ENCODE measurements around the gene NEFH.

The NEFH gene

GRCh38 chr22:29493636-29494035 lies 13.6 kb downstream of the NEFH start:
- H3K36me3 Mint-ChIP-seq = peaks cover 12% of the 10 kb centered on the region
- ATAC-seq (ENCODE audit: low read depth) = no peak
- peaks cover 3% of the 10 kb centered on the region for H3K9me3 Mint-ChIP-seq
- no peak for DNase-seq (ENCODE audit: low spot score in 2 of 2)
- peaks cover 16% of the 10 kb centered on the region for H3K4me1 Mint-ChIP-seq
- H3K4me3 Mint-ChIP-seq = no peak overlapping the region
- peaks cover 5% of the 10 kb centered on the region for H3K27me3 Mint-ChIP-seq
- H3K27ac Mint-ChIP-seq = no peak overlapping the region

- Mint-ChIP-seq H3K27me3 (no peaks in the 10 kb centered on the region), H3K27ac (no peak overlapping the region), H3K9me3 (no peaks in the 10 kb centered on the region), H3K4me3 (no peak overlapping the region), H3K36me3 (peaks cover 9% of the 10 kb centered on the region), H3K4me1 (no peaks in the 10 kb centered on the region)
- ATAC-seq (ENCODE audit: low read depth) (no peak), DNase-seq (ENCODE audit: low spot score in 2 of 2) (no peak)
These were observed 19.8 kb downstream of the NEFH start for GRCh38 chr22:29499852-29500251.

GRCh38 chr22:29503811-29504372 lies 23.9 kb downstream of the NEFH start:
- no peak overlapping the region for H3K4me3 Mint-ChIP-seq
- no peak for ATAC-seq (ENCODE audit: low read depth)
- no peaks in the 10 kb centered on the region for H3K27me3 Mint-ChIP-seq
- H3K27ac Mint-ChIP-seq = no peak overlapping the region
- no peaks in the 10 kb centered on the region for H3K9me3 Mint-ChIP-seq
- no peak for DNase-seq (ENCODE audit: low spot score in 2 of 2)
- H3K36me3 Mint-ChIP-seq = peaks cover 16% of the 10 kb centered on the region
- no peaks in the 10 kb centered on the region for H3K4me1 Mint-ChIP-seq

GRCh38 chr22:29509298-29509697 lies 29.3 kb downstream of the NEFH start:
- no peak for ATAC-seq (ENCODE audit: low read depth)
- H3K27ac Mint-ChIP-seq = no peak overlapping the region
- H3K4me1 Mint-ChIP-seq = peaks cover 2% of the 10 kb centered on the region
- no peak for DNase-seq (ENCODE audit: low spot score in 2 of 2)
- no peaks in the 10 kb centered on the region for H3K9me3 Mint-ChIP-seq
- H3K4me3 Mint-ChIP-seq = no peak overlapping the region
- peaks cover 33% of the 10 kb centered on the region for H3K36me3 Mint-ChIP-seq
- H3K27me3 Mint-ChIP-seq = no peaks in the 10 kb centered on the region

GRCh38 chr22:29509815-29510214 lies 29.8 kb downstream of the NEFH start:
- Mint-ChIP-seq H3K36me3 (peaks cover 33% of the 10 kb centered on the region), H3K27ac (no peak overlapping the region), H3K9me3 (no peaks in the 10 kb centered on the region), H3K4me1 (peaks cover 2% of the 10 kb centered on the region), H3K4me3 (no peak overlapping the region), H3K27me3 (no peaks in the 10 kb centered on the region)
- DNase-seq (ENCODE audit: low spot score in 2 of 2) = no peak
- ATAC-seq (ENCODE audit: low read depth) = no peak

- no peak for ATAC-seq (ENCODE audit: low read depth)
- peaks cover 35% of the 10 kb centered on the region for H3K36me3 Mint-ChIP-seq
- no peaks in the 10 kb centered on the region for H3K9me3 Mint-ChIP-seq
- no peak overlapping the region for H3K27ac Mint-ChIP-seq
- H3K4me3 Mint-ChIP-seq = no peak overlapping the region
- DNase-seq (ENCODE audit: low spot score in 2 of 2) = no peak
- peaks cover 2% of the 10 kb centered on the region for H3K4me1 Mint-ChIP-seq
- no peaks in the 10 kb centered on the region for H3K27me3 Mint-ChIP-seq
These were observed 30.5 kb downstream of the NEFH start for GRCh38 chr22:29510542-29510941.

GRCh38 chr22:29511126-29511862 lies 31.3 kb downstream of the NEFH start:
- Mint-ChIP-seq H3K4me3 (no peak overlapping the region), H3K4me1 (peaks cover 2% of the 10 kb centered on the region), H3K27me3 (no peaks in the 10 kb centered on the region), H3K9me3 (no peaks in the 10 kb centered on the region), H3K36me3 (peaks cover 41% of the 10 kb centered on the region), H3K27ac (peak overlapping the region; percentile 45)
- ATAC-seq (ENCODE audit: low read depth) (no peak), DNase-seq (ENCODE audit: low spot score in 2 of 2) (no peak)

- no peak overlapping the region for H3K4me3 Mint-ChIP-seq
- peaks cover 42% of the 10 kb centered on the region for H3K36me3 Mint-ChIP-seq
- DNase-seq (ENCODE audit: low spot score in 2 of 2) (no peak), ATAC-seq (ENCODE audit: low read depth) (no peak)
- H3K4me1 Mint-ChIP-seq = peaks cover 2% of the 10 kb centered on the region
- no peaks in the 10 kb centered on the region for H3K9me3 Mint-ChIP-seq
- no peaks in the 10 kb centered on the region for H3K27me3 Mint-ChIP-seq
- peak overlapping the region; percentile 45 for H3K27ac Mint-ChIP-seq
These were observed 32.0 kb downstream of the NEFH start for GRCh38 chr22:29512031-29512430.

GRCh38 chr22:29517215-29517908 lies 37.3 kb downstream of the NEFH start:
- peak; percentile 19 for ATAC-seq (ENCODE audit: low read depth)

GRCh38 chr22:29518427-29518826 lies 38.4 kb downstream of the NEFH start:
- Mint-ChIP-seq H3K9me3 (no peaks in the 10 kb centered on the region), H3K27ac (no peak overlapping the region), H3K36me3 (peaks cover 31% of the 10 kb centered on the region), H3K4me1 (no peaks in the 10 kb centered on the region), H3K4me3 (no peak overlapping the region), H3K27me3 (no peaks in the 10 kb centered on the region)
- DNase-seq (ENCODE audit: low spot score in 2 of 2) (no peak), ATAC-seq (ENCODE audit: low read depth) (no peak)

More at GRCh38 chr22:29517215-29517908, 37.3 kb downstream of the NEFH start:
- Mint-ChIP-seq H3K27ac (no peak overlapping the region), H3K4me3 (no peak overlapping the region), H3K36me3 (peaks cover 31% of the 10 kb centered on the region), H3K4me1 (no peaks in the 10 kb centered on the region), H3K27me3 (no peaks in the 10 kb centered on the region), H3K9me3 (no peaks in the 10 kb centered on the region)
- DNase-seq (ENCODE audit: low spot score in 2 of 2) = no peak

GRCh38 chr22:29519996-29520395 lies 40.0 kb downstream of the NEFH start:
- ATAC-seq (ENCODE audit: low read depth) (no peak), DNase-seq (ENCODE audit: low spot score in 2 of 2) (no peak)
- H3K27me3 Mint-ChIP-seq = no peaks in the 10 kb centered on the region
- H3K27ac Mint-ChIP-seq = no peak overlapping the region
- no peak overlapping the region for H3K4me3 Mint-ChIP-seq
- no peaks in the 10 kb centered on the region for H3K4me1 Mint-ChIP-seq
- peaks cover 34% of the 10 kb centered on the region for H3K36me3 Mint-ChIP-seq
- H3K9me3 Mint-ChIP-seq = no peaks in the 10 kb centered on the region

- Mint-ChIP-seq H3K36me3 (peaks cover 35% of the 10 kb centered on the region), H3K27ac (no peak overlapping the region), H3K4me1 (no peaks in the 10 kb centered on the region), H3K4me3 (no peak overlapping the region), H3K9me3 (no peaks in the 10 kb centered on the region), H3K27me3 (no peaks in the 10 kb centered on the region)
- DNase-seq (ENCODE audit: low spot score in 2 of 2) (no peak), ATAC-seq (ENCODE audit: low read depth) (no peak)
These were observed 40.8 kb downstream of the NEFH start for GRCh38 chr22:29520851-29521250.

- Mint-ChIP-seq H3K4me3 (no peak overlapping the region), H3K27me3 (no peaks in the 10 kb centered on the region), H3K36me3 (peaks cover 31% of the 10 kb centered on the region), H3K9me3 (no peaks in the 10 kb centered on the region), H3K4me1 (no peaks in the 10 kb centered on the region), H3K27ac (no peak overlapping the region)
- DNase-seq (ENCODE audit: low spot score in 2 of 2) = no peak
- no peak for ATAC-seq (ENCODE audit: low read depth)
These were observed 41.5 kb downstream of the NEFH start for GRCh38 chr22:29521526-29521925.

- Mint-ChIP-seq H3K27me3 (no peaks in the 10 kb centered on the region), H3K9me3 (no peaks in the 10 kb centered on the region), H3K4me1 (no peaks in the 10 kb centered on the region), H3K36me3 (peaks cover 31% of the 10 kb centered on the region), H3K4me3 (no peak overlapping the region), H3K27ac (no peak overlapping the region)
- no peak for DNase-seq (ENCODE audit: low spot score in 2 of 2)
- no peak for ATAC-seq (ENCODE audit: low read depth)
These were observed 43.7 kb downstream of the NEFH start for GRCh38 chr22:29523761-29524160.

Measured in memory B cell (primary cell).